Mesendoderm (in vitro differentiated cells): Measurements from ENCODE around the gene IGSF9B. TPM values are rescaled to one million over a fixed set of nuclear protein-coding genes. Genes with fewer than 3 reads are reported as not detected.
"Not testable (repeated sequence)": the region's sequence is repeated elsewhere in the genome, so short reads cannot be mapped to it uniquely, and the experiment has no call there.

Experiments
- DNase-seq: peaks from one replicate; pipeline ENCODE4 v3.0.0; 2013
- H2AK5ac ChIP-seq: 2 replicates; pipeline ENCODE4 v1.6.1; 2013; ENCODE audit warnings: low read length, inconsistent platforms
- H2BK120ac ChIP-seq: 2 replicates; pipeline ENCODE4 v1.6.1; 2013; ENCODE audit warnings: low read depth, mild to moderate bottlenecking, low read length, moderate library complexity, mixed read lengths
- H2BK15ac ChIP-seq: replicated peaks from 2 replicates; pipeline ENCODE4 v1.6.1; 2013; ENCODE audit warnings: low read depth, mild to moderate bottlenecking, moderate library complexity
- H2BK5ac ChIP-seq: 2 replicates; pipeline ENCODE4 v1.6.1; 2013; ENCODE audit warnings: low read length, inconsistent platforms
- H3K18ac ChIP-seq: 2 replicates; pipeline ENCODE4 v1.6.1; 2013; ENCODE audit warnings: mild to moderate bottlenecking, low read length, mixed read lengths
- H3K23ac ChIP-seq: one replicate; pipeline ENCODE4 v1.6.1; 2013; ENCODE audit warnings: low read length
- H3K27ac ChIP-seq: 2 replicates; pipeline ENCODE4 v1.5.1; 2013; ENCODE audit warnings: low read depth, mild to moderate bottlenecking, inconsistent platforms, low read length, moderate library complexity
- H3K27me3 ChIP-seq: 2 replicates; pipeline ENCODE4 v1.6.1; 2013; ENCODE audit warnings: low read length, control low read depth, mild to moderate bottlenecking, inconsistent platforms; ENCODE audit not compliant: insufficient read depth, poor library complexity
- H3K36me3 ChIP-seq: 2 replicates; pipeline ENCODE4 v1.6.1; 2013; ENCODE audit warnings: low read length, inconsistent platforms; ENCODE audit not compliant: control insufficient read depth, insufficient read depth
- H3K4ac ChIP-seq: one replicate; pipeline ENCODE4 v1.6.1; 2013; ENCODE audit warnings: low read depth, mild to moderate bottlenecking, low read length, moderate library complexity
- H3K4me1 ChIP-seq: 2 replicates; pipeline ENCODE4 v1.6.1; 2013; ENCODE audit warnings: low read depth, low read length, inconsistent platforms; ENCODE audit not compliant: control insufficient read depth
- H3K4me2 ChIP-seq: 2 replicates; pipeline ENCODE4 v1.6.1; 2013; ENCODE audit warnings: low read length
- H3K4me3 ChIP-seq: 2 replicates; pipeline ENCODE4 v1.5.1; 2013; ENCODE audit warnings: mild to moderate bottlenecking, low read length
- H3K56ac ChIP-seq: one replicate; pipeline ENCODE4 v1.6.1; 2013; ENCODE audit warnings: low read length
- H3K79me1 ChIP-seq: 2 replicates; pipeline ENCODE4 v1.6.1; 2013; ENCODE audit warnings: low read length, inconsistent platforms
- H3K79me2 ChIP-seq: 2 replicates; pipeline ENCODE4 v1.6.1; 2013; ENCODE audit warnings: mild to moderate bottlenecking, low read length; ENCODE audit not compliant: control insufficient read depth, insufficient read depth
- H3K9ac ChIP-seq: 2 replicates; pipeline ENCODE4 v1.6.1; 2013; ENCODE audit warnings: low read length, inconsistent platforms
- H4K5ac ChIP-seq: one replicate; pipeline ENCODE4 v1.6.1; 2013; ENCODE audit warnings: low read length
- H4K8ac ChIP-seq: one replicate; pipeline ENCODE4 v1.6.1; 2013; ENCODE audit warnings: low read depth, mild to moderate bottlenecking, control low read depth, low read length, moderate library complexity
- WGBS: extraction: QIAGEN DNeasy Blood & Tissue Kit; methylation state at CpG from one replicate; pipeline ENCODE4 v1.1.7; 2013; ENCODE audit warnings: low lambda C conversion rate, missing lambda C conversion rate; ENCODE audit not compliant: insufficient coverage; ENCODE audit errors: extremely low coverage; 5-methylcytosine and 5-hydroxymethylcytosine counted together
- polyA plus RNA-seq, 2 experiments: library from polyadenylated mRNA; stranded (reverse); fragments of 200-250 nt; gene quantifications; one replicate each; pipeline ENCODE4 v1.2.3, GENCODE V29; 2013

IGSF9B gene
- polyA plus RNA-seq (2013, experiment 1 of 2): 8.4 TPM
- 7.0 TPM for polyA plus RNA-seq (2013, experiment 2 of 2)

GRCh38 chr11:133956650-133957633, at the start of gene IGSF9B:
TSS of gene IGSF9B (minus strand) at chr11:133956968. CDS start at chr11:133956754, 214 bp downstream.
- H3K4me3 ChIP-seq: peak within 1 kb of the TSS; percentile 94
- no peak within 1 kb of the TSS for H2BK120ac ChIP-seq
- no peak within 1 kb of the TSS for H2BK5ac ChIP-seq
- peak within 1 kb of the TSS; percentile 78 for H3K9ac ChIP-seq
- H3K4me2 ChIP-seq: peak within 1 kb of the TSS; percentile 96
- no peak within 1 kb of the TSS for H4K8ac ChIP-seq
- H4K5ac ChIP-seq: peak within 1 kb of the TSS; percentile 64
- H3K4ac ChIP-seq: no peak within 1 kb of the TSS
- no peak within 1 kb of the TSS for H3K27ac ChIP-seq
- H2BK15ac ChIP-seq: no peak within 1 kb of the TSS
- H3K36me3 ChIP-seq: no peaks in the 10 kb centered on the region
- H3K79me1 ChIP-seq: peaks cover 3% of the 10 kb centered on the region
- no peak within 1 kb of the TSS for H2AK5ac ChIP-seq
- H3K79me2 ChIP-seq: peaks cover 7% of the 10 kb centered on the region
- peaks cover 10% of the 10 kb centered on the region for H3K4me1 ChIP-seq
- peak within 1 kb of the TSS; percentile 93 for H3K56ac ChIP-seq
- no CpG with 5 or more reads among the region's 100 CpGs for WGBS
- no peak within 1 kb of the TSS for H3K23ac ChIP-seq
- H3K27me3 ChIP-seq: peaks cover 9% of the 10 kb centered on the region
- no peak within 1 kb of the TSS for H3K18ac ChIP-seq
- DNase-seq: peak; percentile 92

GRCh38 chr11:134004496-134005172, 47.9 kb upstream of the IGSF9B start:
- Histone ChIP-seq H4K5ac (no peak overlapping the region), H3K18ac (no peak overlapping the region), H3K4me2 (no peak overlapping the region), H3K56ac (no peak overlapping the region), H3K4me1 (peaks cover 8% of the 10 kb centered on the region), H3K4me3 (no peak overlapping the region), H2AK5ac (no peak overlapping the region), H3K79me1 (no peaks in the 10 kb centered on the region), H3K23ac (no peak overlapping the region), H3K9ac (no peak overlapping the region), H3K27ac (no peak overlapping the region), H3K79me2 (no peaks in the 10 kb centered on the region), H2BK15ac (no peak overlapping the region), H3K27me3 (no peaks in the 10 kb centered on the region), H2BK120ac (no peak overlapping the region), H2BK5ac (no peak overlapping the region), H3K36me3 (no peaks in the 10 kb centered on the region), H3K4ac (no peak overlapping the region), H4K8ac (no peak overlapping the region)
- no peak for DNase-seq
- no CpG with 5 or more reads among the region's 10 CpGs for WGBS

- Histone ChIP-seq H3K4me2 (no peak overlapping the region), H3K9ac (no peak overlapping the region), H3K79me1 (no peaks in the 10 kb centered on the region), H4K5ac (no peak overlapping the region), H2BK120ac (no peak overlapping the region), H3K4me3 (no peak overlapping the region), H3K36me3 (no peaks in the 10 kb centered on the region), H3K4ac (no peak overlapping the region), H2AK5ac (no peak overlapping the region), H3K23ac (no peak overlapping the region), H3K27ac (no peak overlapping the region), H3K27me3 (no peaks in the 10 kb centered on the region), H3K56ac (no peak overlapping the region), H2BK5ac (no peak overlapping the region), H3K79me2 (no peaks in the 10 kb centered on the region), H4K8ac (no peak overlapping the region), H3K18ac (no peak overlapping the region), H3K4me1 (peaks cover 7% of the 10 kb centered on the region), H2BK15ac (no peak overlapping the region)
- WGBS: no CpG with 5 or more reads among the region's 9 CpGs
- DNase-seq: no peak
These were observed 47.2 kb upstream of the IGSF9B start for GRCh38 chr11:134003792-134004495.

- H3K23ac ChIP-seq, H4K8ac ChIP-seq, DNase-seq, H2BK120ac ChIP-seq, H3K56ac ChIP-seq, H3K4me3 ChIP-seq, H3K27ac ChIP-seq, H3K18ac ChIP-seq, H2BK15ac ChIP-seq, H3K4me1 ChIP-seq, H2AK5ac ChIP-seq, H3K9ac ChIP-seq, H3K79me2 ChIP-seq, H3K27me3 ChIP-seq, H2BK5ac ChIP-seq, H3K4me2 ChIP-seq, H4K5ac ChIP-seq, H3K4ac ChIP-seq, H3K79me1 ChIP-seq, H3K36me3 ChIP-seq: not testable (repeated sequence)
- WGBS: no CpG with 5 or more reads among the region's 37 CpGs
These were observed 46.1 kb upstream of the IGSF9B start for GRCh38 chr11:134002819-134003218.

- not testable (repeated sequence) for H3K79me1 ChIP-seq, H3K4ac ChIP-seq, H2BK120ac ChIP-seq, H3K9ac ChIP-seq, H3K4me2 ChIP-seq, H3K23ac ChIP-seq, H3K4me3 ChIP-seq, H4K5ac ChIP-seq, H2BK15ac ChIP-seq, H3K56ac ChIP-seq, H3K27me3 ChIP-seq, H3K79me2 ChIP-seq, H3K36me3 ChIP-seq, H3K27ac ChIP-seq, H3K18ac ChIP-seq, H3K4me1 ChIP-seq, H2BK5ac ChIP-seq, H4K8ac ChIP-seq, H2AK5ac ChIP-seq, DNase-seq
- no CpG with 5 or more reads among the region's 10 CpGs for WGBS
These were observed 45.6 kb upstream of the IGSF9B start for GRCh38 chr11:134002338-134002737.
